Adrenal gland (tissue), 5 donors: ENCODE results near the gene ISM1.

Source experiments
- CTCF ChIP-seq, 6 experiments: fragments of 450-650 bp in 4 of 6; fragments of 200-600 bp in 2 of 6; sonication (generic) in 1 of 6; IDR thresholded peaks; 1 replicate in 5 of 6; 2 replicates in 1 of 6; pipeline versions ENCODE4 v1.5.1 to v1.8.0; 2016 to 2021; ENCODE audit warnings: antibody characterized with exemption in 6 of 6, mild to moderate bottlenecking in 2 of 6, moderate library complexity in 1 of 6
- POLR2A ChIP-seq, 2 donors: fragments of 450-650 bp; IDR thresholded peaks; one replicate each; pipeline ENCODE4 v1.6.1; 2017; ENCODE audit warnings: antibody characterized with exemption in 2 of 2, mild to moderate bottlenecking in 2 of 2, moderate library complexity in 1 of 2
- donor health status: DM: no; HTN: no; CAD: no.

GRCh38 chr20:13337090-13337784 is 116.2 kb downstream of the ISM1 start:
- TF ChIP-seq CTCF (IDR thresholded peaks at IDR 0.05) = no peak
- no peak for TF ChIP-seq POLR2A (IDR thresholded peaks at IDR 0.05)
